ENCODE measurements around the gene MIDN.

- TF ChIP-seq, protein P1, sequence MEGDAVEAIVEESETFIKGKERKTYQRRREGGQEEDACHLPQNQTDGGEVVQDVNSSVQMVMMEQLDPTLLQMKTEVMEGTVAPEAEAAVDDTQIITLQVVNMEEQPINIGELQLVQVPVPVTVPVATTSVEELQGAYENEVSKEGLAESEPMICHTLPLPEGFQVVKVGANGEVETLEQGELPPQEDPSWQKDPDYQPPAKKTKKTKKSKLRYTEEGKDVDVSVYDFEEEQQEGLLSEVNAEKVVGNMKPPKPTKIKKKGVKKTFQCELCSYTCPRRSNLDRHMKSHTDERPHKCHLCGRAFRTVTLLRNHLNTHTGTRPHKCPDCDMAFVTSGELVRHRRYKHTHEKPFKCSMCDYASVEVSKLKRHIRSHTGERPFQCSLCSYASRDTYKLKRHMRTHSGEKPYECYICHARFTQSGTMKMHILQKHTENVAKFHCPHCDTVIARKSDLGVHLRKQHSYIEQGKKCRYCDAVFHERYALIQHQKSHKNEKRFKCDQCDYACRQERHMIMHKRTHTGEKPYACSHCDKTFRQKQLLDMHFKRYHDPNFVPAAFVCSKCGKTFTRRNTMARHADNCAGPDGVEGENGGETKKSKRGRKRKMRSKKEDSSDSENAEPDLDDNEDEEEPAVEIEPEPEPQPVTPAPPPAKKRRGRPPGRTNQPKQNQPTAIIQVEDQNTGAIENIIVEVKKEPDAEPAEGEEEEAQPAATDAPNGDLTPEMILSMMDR (IDR thresholded peaks at IDR 0.05; ENCODE audit: low read length), result no peak
- no peak for TF ChIP-seq EZH2 (IDR thresholded peaks at IDR 0.05; ENCODE audit: borderline replicate concordance, low read length)
These were observed 22.6 kb downstream of the MIDN start for GRCh38 chr19:1270854-1271527.
